Mesodermal cell (in vitro differentiated cells): ENCODE data around the gene ADGRV1.
A peak's percentile ranks its signal among the peaks of the same experiment; 100 is the strongest.

ENCODE experiments used
- H3K27ac ChIP-seq: 2 replicates; pipeline ENCODE4 v1.7.0; 2013; ENCODE audit warnings: mild to moderate bottlenecking, low read depth, low read length, moderate library complexity; ENCODE audit not compliant: severe bottlenecking
- H3K36me3 ChIP-seq: 2 replicates; pipeline ENCODE4 v1.7.1; 2013; ENCODE audit warnings: mild to moderate bottlenecking, low read length, moderate library complexity; ENCODE audit not compliant: control insufficient read depth, insufficient read depth
- H3K4me1 ChIP-seq: one replicate; pipeline ENCODE4 v1.7.1; 2013; ENCODE audit warnings: mild to moderate bottlenecking, low read length; ENCODE audit not compliant: insufficient read depth, control insufficient read depth, poor library complexity, severe bottlenecking
- H3K4me3 ChIP-seq: 2 replicates; pipeline ENCODE4 v1.7.0; 2013; ENCODE audit warnings: low read length, control low read depth, mild to moderate bottlenecking; ENCODE audit not compliant: insufficient read depth, poor library complexity, severe bottlenecking; ENCODE audit errors: extremely low read depth
- H3K9me3 ChIP-seq: 2 replicates; pipeline ENCODE4 v1.7.1; 2013; ENCODE audit warnings: mild to moderate bottlenecking, low read length, moderate library complexity; ENCODE audit not compliant: control insufficient read depth
- WGBS, 2 experiments: methylation state at CpG; one replicate each; pipeline ENCODE4 v1.1.5; 2013; ENCODE audit warnings: missing lambda C conversion rate in 2 of 2; ENCODE audit not compliant: insufficient coverage in 2 of 2; 5-methylcytosine and 5-hydroxymethylcytosine counted together

Gene ADGRV1

DNA sequence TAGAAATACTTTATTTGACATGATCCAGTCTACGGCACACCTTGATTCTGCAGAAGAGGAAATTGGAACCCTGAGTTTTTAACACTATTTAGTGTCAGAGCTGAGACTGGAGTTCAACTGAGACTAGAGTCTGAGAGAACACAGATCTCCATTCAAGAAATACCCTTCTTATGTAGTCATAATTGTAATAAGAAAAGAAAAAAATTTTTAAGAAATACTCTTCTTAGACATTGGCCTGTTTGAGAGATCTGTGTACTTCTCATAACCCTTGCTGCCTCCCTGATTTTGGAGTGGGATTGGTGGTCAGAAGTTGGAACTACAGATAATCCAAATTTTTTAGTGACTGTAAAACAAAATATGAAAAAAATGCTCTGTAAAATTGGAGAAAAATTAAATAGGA, 571.2 kb downstream of the ADGRV1 start:
- Histone ChIP-seq H3K27ac (no peak overlapping the region), H3K9me3 (peaks cover 4% of the 10 kb centered on the region), H3K4me1 (no peaks in the 10 kb centered on the region), H3K4me3 (no peak overlapping the region), H3K36me3 (no peaks in the 10 kb centered on the region)
- WGBS, 2 experiments: no CpG with 5 or more reads among the region's 1 CpG

- no peaks in the 10 kb centered on the region for H3K4me1 ChIP-seq
- peaks cover 4% of the 10 kb centered on the region for H3K9me3 ChIP-seq
- H3K4me3 ChIP-seq: no peak overlapping the region
- 100% methylated on average over 2 of the region's 3 CpGs; no CpG with 5 or more reads in 1 of the 2 experiments for WGBS, 2 experiments
- no peaks in the 10 kb centered on the region for H3K36me3 ChIP-seq
- H3K27ac ChIP-seq: no peak overlapping the region
Measured at GRCh38 chr5:91130759-91131158, 572.2 kb downstream of the ADGRV1 start.

- H3K27ac ChIP-seq: no peak overlapping the region
- H3K4me1 ChIP-seq: peaks cover 4% of the 10 kb centered on the region
- H3K9me3 ChIP-seq: peaks cover 4% of the 10 kb centered on the region
- no peaks in the 10 kb centered on the region for H3K36me3 ChIP-seq
- no peak overlapping the region for H3K4me3 ChIP-seq
- WGBS, 2 experiments: 83 to 100% methylated on average over 1 to 2 of the region's 2 CpGs
Measured at GRCh38 chr5:91132550-91132949, 574.0 kb downstream of the ADGRV1 start.

DNA sequence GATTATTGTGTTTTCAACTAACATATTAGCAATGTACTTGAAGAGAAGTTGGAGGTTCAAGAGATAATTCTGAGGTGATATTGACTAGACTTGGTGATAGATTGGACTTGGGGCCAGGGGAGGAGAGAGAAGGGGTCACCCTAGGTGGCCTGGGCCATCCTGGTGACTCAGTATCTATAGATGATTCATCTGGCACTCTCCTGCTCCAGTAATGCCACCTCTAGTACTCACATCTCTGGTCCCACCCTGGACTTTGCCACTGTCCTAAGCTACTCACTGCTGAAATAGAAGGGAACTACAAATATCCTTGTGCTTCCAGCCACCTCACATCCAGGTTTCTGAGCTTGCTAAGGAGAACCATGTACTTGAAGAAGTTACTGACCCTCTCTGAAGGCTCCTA, 574.6 kb downstream of the ADGRV1 start:
- H3K4me1 ChIP-seq: peaks cover 4% of the 10 kb centered on the region
- no peaks in the 10 kb centered on the region for H3K36me3 ChIP-seq
- no peak overlapping the region for H3K27ac ChIP-seq
- H3K4me3 ChIP-seq: no peak overlapping the region
- peaks cover 8% of the 10 kb centered on the region for H3K9me3 ChIP-seq

DNA sequence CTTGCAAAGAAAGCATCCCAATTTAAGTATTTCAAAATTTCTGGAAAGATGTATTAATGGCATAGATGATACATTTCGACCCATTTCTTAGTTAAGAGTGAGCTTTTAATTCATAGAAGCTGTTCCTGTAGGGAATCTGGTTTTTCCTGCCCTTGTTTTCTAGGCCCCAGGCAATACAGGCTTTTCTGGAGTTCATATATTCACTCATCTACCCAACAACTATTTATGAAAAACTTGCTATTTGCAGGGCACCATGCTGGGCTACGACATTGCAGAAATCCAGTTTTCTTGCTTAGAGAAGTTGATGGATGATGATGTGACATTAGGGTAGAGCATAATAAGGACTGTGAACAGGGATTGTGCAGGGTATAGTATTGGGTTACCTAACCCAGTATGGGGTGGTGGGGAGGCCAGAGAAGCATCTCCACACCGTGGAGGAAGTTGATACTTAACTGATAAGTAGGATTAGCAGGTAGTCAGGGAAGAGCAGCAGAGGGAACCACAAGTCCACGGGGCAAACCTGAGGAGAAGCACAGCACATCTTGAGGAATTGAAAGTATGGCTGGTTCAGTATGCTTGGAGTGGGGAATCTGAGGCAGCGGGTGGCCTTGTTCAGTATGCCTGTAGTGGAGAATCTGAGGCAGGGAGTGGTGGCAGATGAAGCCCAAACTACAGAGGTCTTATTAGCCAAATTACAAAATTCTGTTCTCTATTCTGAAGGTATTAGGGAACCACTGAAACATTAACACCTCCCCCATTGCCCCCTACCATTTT, 577.1 kb downstream of the ADGRV1 start:
- Histone ChIP-seq H3K9me3 (peaks cover 6% of the 10 kb centered on the region), H3K4me1 (peaks cover 4% of the 10 kb centered on the region), H3K27ac (no peak overlapping the region), H3K4me3 (no peak overlapping the region), H3K36me3 (no peaks in the 10 kb centered on the region)
- 79 to 89% methylated on average over 3 to 4 of the region's 5 CpGs for WGBS, 2 experiments

DNA sequence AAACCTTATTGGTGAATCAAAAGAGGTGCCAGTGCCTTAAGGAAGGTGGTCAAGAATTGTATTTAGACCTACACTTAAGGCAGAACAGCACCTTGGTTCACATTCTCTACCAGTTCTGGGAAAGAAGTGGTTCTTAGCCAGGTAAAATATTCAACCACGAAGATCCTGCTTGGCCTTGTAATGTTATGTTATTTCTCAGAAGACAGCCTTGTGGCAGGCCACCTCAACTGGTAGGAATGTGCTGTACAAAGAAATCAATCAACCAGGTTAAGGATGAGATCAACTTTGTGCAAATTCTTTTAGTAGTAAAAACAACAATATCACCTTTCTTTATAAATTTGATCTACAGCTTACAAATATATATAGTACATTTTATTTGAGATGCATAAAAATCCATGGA, 577.7 kb downstream of the ADGRV1 start:
- Histone ChIP-seq H3K36me3 (no peaks in the 10 kb centered on the region), H3K9me3 (peaks cover 4% of the 10 kb centered on the region), H3K4me1 (peaks cover 4% of the 10 kb centered on the region), H3K27ac (no peak overlapping the region), H3K4me3 (no peak overlapping the region)
- WGBS, 2 experiments: 83% methylated on average over 1 of the region's 1 CpG; no CpG with 5 or more reads in 1 of the 2 experiments

DNA sequence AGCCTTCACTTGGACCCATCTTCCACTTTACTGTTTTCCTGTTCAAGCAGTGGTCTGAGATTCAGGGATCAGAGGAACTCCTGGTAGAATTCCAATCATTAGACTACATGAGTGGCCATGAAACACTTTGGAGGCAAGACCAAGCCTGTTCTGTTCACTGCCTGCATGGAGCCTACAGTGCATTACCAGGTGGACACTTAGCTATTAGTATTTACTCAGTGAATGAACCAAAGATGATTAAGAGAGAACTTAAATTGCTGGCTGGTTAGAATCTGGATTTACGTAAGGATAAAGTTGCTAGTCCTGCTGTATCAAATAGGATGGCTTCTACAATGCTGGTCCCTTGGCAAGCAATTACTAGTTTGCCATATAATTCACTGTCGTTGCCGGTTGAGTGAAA, 579.0 kb downstream of the ADGRV1 start:
- Histone ChIP-seq H3K36me3 (no peaks in the 10 kb centered on the region), H3K4me1 (peaks cover 4% of the 10 kb centered on the region), H3K9me3 (peaks cover 4% of the 10 kb centered on the region), H3K4me3 (no peak overlapping the region), H3K27ac (no peak overlapping the region)
- 90 to 100% methylated on average over 1 of the region's 3 CpGs for WGBS, 2 experiments

- Histone ChIP-seq H3K4me3 (no peak overlapping the region), H3K36me3 (no peaks in the 10 kb centered on the region), H3K27ac (peak overlapping the region; percentile 41), H3K4me1 (peaks cover 4% of the 10 kb centered on the region), H3K9me3 (peaks cover 4% of the 10 kb centered on the region)
Measured at GRCh38 chr5:91139572-91140200, 581.1 kb downstream of the ADGRV1 start.

DNA sequence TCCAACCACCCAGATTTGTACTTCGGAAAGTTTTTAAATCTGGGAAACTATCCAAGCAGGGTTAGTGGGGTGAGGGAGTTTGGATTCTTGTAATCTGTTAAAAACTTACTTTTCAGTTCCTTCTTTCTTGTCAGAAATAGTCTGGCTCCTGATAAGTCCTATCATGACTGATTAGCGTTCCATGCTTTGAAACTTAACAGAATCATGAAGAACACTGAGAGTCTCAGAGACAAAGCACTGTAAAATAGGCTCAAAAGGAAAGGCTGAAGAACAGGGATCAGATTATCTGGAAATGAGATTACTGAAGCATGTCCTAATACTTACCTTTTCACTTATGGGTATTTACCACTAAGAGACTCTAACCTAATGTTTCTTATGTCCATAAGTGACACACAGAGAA, 582.1 kb downstream of the ADGRV1 start:
- Histone ChIP-seq H3K4me1 (peaks cover 4% of the 10 kb centered on the region), H3K36me3 (no peaks in the 10 kb centered on the region), H3K9me3 (peaks cover 4% of the 10 kb centered on the region), H3K4me3 (no peak overlapping the region), H3K27ac (peak overlapping the region; percentile 51)
- WGBS, 2 experiments: no CpG with 5 or more reads among the region's 2 CpGs

- H3K4me3 ChIP-seq: no peak overlapping the region
- H3K9me3 ChIP-seq: peaks cover 4% of the 10 kb centered on the region
- peak overlapping the region; percentile 57 for H3K27ac ChIP-seq
- WGBS, 2 experiments: 36 to 37% methylated on average over 3 of the region's 4 CpGs
- no peaks in the 10 kb centered on the region for H3K4me1 ChIP-seq
- H3K36me3 ChIP-seq: no peaks in the 10 kb centered on the region
Measured at GRCh38 chr5:91141642-91142041, 583.0 kb downstream of the ADGRV1 start.

- Histone ChIP-seq H3K4me1 (no peaks in the 10 kb centered on the region), H3K9me3 (peaks cover 4% of the 10 kb centered on the region), H3K36me3 (no peaks in the 10 kb centered on the region), H3K4me3 (no peak overlapping the region), H3K27ac (no peak overlapping the region)
- no CpG with 5 or more reads among the region's 4 CpGs for WGBS, 2 experiments
Measured at GRCh38 chr5:91142386-91142785, 583.8 kb downstream of the ADGRV1 start.
